Lung (tissue), 12 donors: ENCODE results near the gene SELENOP. TPM values are rescaled to one million over a fixed set of nuclear protein-coding genes. Genes with fewer than 3 reads are reported as not detected.
A peak's percentile ranks its signal among the peaks of the same experiment; 100 is the strongest.

Experiments
- ATAC-seq: fragments of 200-7000 bp; cut with Tn5 transposase; one replicate; pipeline ENCODE4 v1.9.1; 2020; ENCODE audit warnings: moderate number of reproducible peaks; ENCODE audit not compliant: insufficient read depth, low FRiP score
- DNase-seq, 3 donors: peaks; one replicate each; pipeline ENCODE4 v3.0.0-alpha.2; 2013 to 2017
- H3K27ac ChIP-seq, 2 donors: one replicate each; pipeline ENCODE4 v1.5.1; 2013; ENCODE audit warnings: mild to moderate bottlenecking in 2 of 2, moderate library complexity in 2 of 2, control low read depth in 1 of 2, inconsistent platforms in 1 of 2, low read depth in 1 of 2, low read length in 1 of 2
- H3K27me3 ChIP-seq, 3 donors: one replicate each; pipeline ENCODE4 v1.5.1; 2013; ENCODE audit warnings: low read length in 2 of 3; ENCODE audit not compliant: control insufficient read depth in 3 of 3, insufficient read depth in 3 of 3
- H3K36me3 ChIP-seq, 4 donors: one replicate each; pipeline ENCODE4 v1.5.1; 2013; ENCODE audit warnings: low read length in 4 of 4, mild to moderate bottlenecking in 1 of 4, moderate library complexity in 1 of 4; ENCODE audit not compliant: control insufficient read depth in 4 of 4, insufficient read depth in 4 of 4
- H3K4me1 ChIP-seq, 5 donors: one replicate each; pipeline ENCODE4 v1.5.1; 2013; ENCODE audit warnings: low read length in 5 of 5, mild to moderate bottlenecking in 2 of 5, moderate library complexity in 1 of 5; ENCODE audit not compliant: control insufficient read depth in 5 of 5, insufficient read depth in 5 of 5
- H3K4me3 ChIP-seq: one replicate; pipeline ENCODE4 v1.5.1; 2013; ENCODE audit warnings: mild to moderate bottlenecking, control low read depth, moderate library complexity
- H3K9ac ChIP-seq, 2 donors: one replicate each; pipeline ENCODE4 v1.5.1; 2013; ENCODE audit warnings: low read length in 2 of 2, control low read depth in 1 of 2; ENCODE audit not compliant: insufficient read depth in 1 of 2
- H3K9me3 ChIP-seq, 4 donors: one replicate each; pipeline ENCODE4 v1.5.1; 2013; ENCODE audit warnings: low read length in 3 of 4, mild to moderate bottlenecking in 1 of 4, moderate library complexity in 1 of 4; ENCODE audit not compliant: control insufficient read depth in 4 of 4, insufficient read depth in 3 of 4
- CTCF ChIP-seq: IDR thresholded peaks from 2 replicates; pipeline ENCODE4 v1.5.1; 2012; ENCODE audit warnings: mild to moderate bottlenecking; ENCODE audit errors: control extremely low read depth, extremely low read depth
- WGBS, 2 donors: extraction: QIAGEN DNeasy Blood & Tissue Kit; methylation state at CpG; one replicate each; pipeline ENCODE4 v1.1.7; 2013; 5-methylcytosine and 5-hydroxymethylcytosine counted together
- polyA plus RNA-seq, 2 donors: library from polyadenylated mRNA; stranded (reverse); fragments of 200-250 nt; gene quantifications; one replicate each; pipeline ENCODE4 v1.2.1, GENCODE V29; 2013
- total RNA-seq, 2 donors: library from RNA; depleted of rRNA in 1 of 2; stranded (reverse); fragments of >200 nt in 1 of 2; gene quantifications; one replicate each; pipeline ENCODE4 v1.2.1, GENCODE V29; 2014 to 2021
- donor health status: control.
- donor health status: control.
- donor health status: Bipolar disorder and iron deficiency.
- donor health status: healthy.
- donor health status: DM: yes; HTN: yes; CAD: no.

SELENOP gene
- total and polyA plus RNA-seq, 4 donors, result 211 to 756 (median 335) TPM

DNA sequence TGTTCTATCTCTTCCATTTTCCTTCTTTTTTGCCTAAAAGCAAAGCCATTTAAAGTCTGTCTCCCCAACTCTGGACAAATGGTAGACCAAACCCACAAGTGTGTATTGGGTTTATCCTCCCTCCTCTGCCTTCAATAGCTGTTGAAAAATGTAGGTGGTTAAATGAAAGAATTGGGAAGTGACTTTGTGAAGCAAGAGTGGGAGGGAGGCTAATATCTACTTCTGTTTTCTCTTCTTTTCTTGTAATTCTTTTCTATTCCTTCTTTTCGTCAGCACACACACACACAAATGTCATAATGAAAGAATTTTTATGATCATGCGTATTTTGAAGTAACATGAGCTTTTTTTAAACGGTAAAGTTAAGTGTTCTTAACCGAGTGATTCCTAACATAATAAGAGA, 51.3 kb downstream of the SELENOP start:
- H3K9ac ChIP-seq, result no peak overlapping the region
- no peaks in the 10 kb centered on the region for H3K36me3 ChIP-seq
- H3K4me1 ChIP-seq, result peaks cover 0 to 4% (median 3%) of the 10 kb centered on the region in 5 donors
- DNase-seq (no peak), ATAC-seq (no peak)
- H3K27ac ChIP-seq, result no peak overlapping the region
- H3K27me3 ChIP-seq, result no peaks in the 10 kb centered on the region
- no peak overlapping the region for H3K4me3 ChIP-seq
- WGBS, 2 donors, result 72 to 79% methylated on average over 4 of the region's 4 CpGs
- no peaks in the 10 kb centered on the region for H3K9me3 ChIP-seq
- no peak for TF ChIP-seq CTCF

GRCh38 chr5:42759456-42759855, 52.2 kb downstream of the SELENOP start:
- DNase-seq (no peak), ATAC-seq (no peak)
- Histone ChIP-seq H3K36me3 (no peaks in the 10 kb centered on the region), H3K27ac (no peak overlapping the region), H3K4me3 (no peak overlapping the region), H3K27me3 (no peaks in the 10 kb centered on the region), H3K9ac (no peak overlapping the region), H3K4me1 (peaks cover 0 to 4% (median 3%) of the 10 kb centered on the region in 5 donors), H3K9me3 (no peaks in the 10 kb centered on the region)
- no peak for TF ChIP-seq CTCF
- WGBS, 2 donors, result 81 to 84% methylated on average over 2 of the region's 2 CpGs

DNA sequence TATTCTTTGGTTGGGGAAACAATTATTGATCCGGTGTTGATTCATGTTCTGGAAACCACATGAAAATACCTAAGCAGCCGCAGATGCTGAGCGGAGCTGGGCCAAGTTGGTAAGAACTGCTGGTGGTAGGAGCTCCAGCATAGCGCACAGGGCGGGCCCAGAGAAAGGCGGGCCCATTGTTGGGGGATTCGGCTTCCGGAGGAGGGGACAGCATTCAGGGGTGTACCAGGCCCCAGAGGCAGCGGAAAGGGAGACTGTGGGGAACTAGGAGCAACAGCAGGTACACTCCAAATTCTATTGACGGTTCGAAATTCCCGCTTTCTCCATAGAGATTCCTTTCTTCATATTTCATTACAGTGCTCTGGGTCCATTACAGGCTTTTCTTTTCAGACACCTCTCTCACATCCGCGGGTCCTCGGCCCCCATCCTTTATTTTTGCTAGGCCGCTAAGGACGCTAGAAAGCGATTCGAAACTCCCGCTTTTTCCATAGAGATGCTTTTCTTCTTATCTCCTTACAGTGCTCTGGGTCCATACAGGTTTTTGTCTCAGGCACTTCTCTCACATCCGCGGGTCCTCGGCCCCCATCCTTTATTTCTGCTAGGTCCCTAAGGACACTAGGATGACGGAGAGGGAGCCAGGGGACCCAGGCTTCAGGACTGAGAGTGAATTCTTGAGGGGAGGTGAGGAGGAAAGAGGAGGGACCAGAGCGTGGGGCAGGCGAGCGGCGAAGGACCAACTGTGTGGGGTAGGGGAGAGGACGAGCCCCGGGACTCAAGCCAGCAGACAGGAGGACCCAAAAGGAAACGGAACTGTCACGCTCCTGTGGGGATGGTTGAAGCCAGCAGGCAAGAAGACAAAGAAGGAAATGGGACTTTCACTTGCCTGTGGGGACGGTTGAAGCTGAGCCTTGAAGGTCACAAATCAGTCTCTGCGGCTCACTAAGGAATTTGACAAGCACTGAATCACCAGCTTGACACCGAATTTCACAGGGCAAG, 54.8 kb downstream of the SELENOP start, which contains the start of gene CCDC152:
CCDC152 (plus strand) TSS at position 213 of the 996 bp plus-strand sequence. CDS start 2,304 bp downstream, outside the sequence.
- ATAC-seq (no peak), DNase-seq (peak; percentile 38 to 54 (median 42))
- Histone ChIP-seq H3K9me3 (no peaks in the 10 kb centered on the region), H3K4me1 (peaks cover 0 to 4% (median 3%) of the 10 kb centered on the region in 5 donors), H3K9ac (peak within 1 kb of the TSS in 1 of 2 donors; percentile 7), H3K27ac (no peak within 1 kb of the TSS), H3K27me3 (no peaks in the 10 kb centered on the region), H3K36me3 (no peaks in the 10 kb centered on the region), H3K4me3 (no peak within 1 kb of the TSS)
- WGBS, 2 donors, result 18 to 26% methylated on average over 35 of the region's 35 CpGs
- TF ChIP-seq CTCF, result no peak
